Right lobe of liver (tissue), 4 donors: ENCODE measurements around the gene DDX10.

Experiments
- POLR2A ChIP-seq: fragments of 450-650 bp; IDR thresholded peaks from one replicate; pipeline ENCODE4 v1.6.1; 2017; ENCODE audit warnings: antibody characterized with exemption, mild to moderate bottlenecking
- TF ChIP-seq, protein P1 (sequence below), 4 donors: fragments of 200-600 bp in 3 of 4; fragments of 450-650 bp in 1 of 4; IDR thresholded peaks; one replicate each; pipeline versions ENCODE4 v1.5.1 to v1.8.0; 2016 to 2022; ENCODE audit warnings: antibody characterized with exemption in 4 of 4, mild to moderate bottlenecking in 2 of 4
- donor health status: DM: no; HTN: no; CAD: no.
- donor health status: DM: no; HTN: no; CAD: no.
- donor health status: DM: no; HTN: yes; CAD: no.

DNA sequence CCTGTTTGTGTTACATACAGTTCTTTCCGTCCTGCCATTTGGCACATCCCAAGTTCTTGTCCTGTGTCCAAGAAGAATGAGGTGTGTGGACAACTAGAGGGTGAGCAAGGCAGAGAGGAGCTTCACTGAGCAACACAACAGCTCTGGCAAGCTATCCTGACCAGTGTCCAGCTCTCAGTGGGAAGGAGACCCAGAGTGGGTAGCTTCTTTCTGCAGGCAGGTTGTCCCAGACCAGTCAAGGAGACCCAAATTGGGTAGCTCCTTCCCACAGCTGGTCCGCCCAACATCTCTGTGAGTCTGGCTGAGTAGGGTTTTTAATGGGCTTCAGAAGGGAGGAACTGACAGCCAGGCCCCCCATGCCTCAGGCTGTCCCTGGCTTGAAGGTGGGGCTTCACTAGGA lies 36.1 kb upstream of the DDX10 start:
- no peak for TF ChIP-seq POLR2A
- TF ChIP-seq, protein P1, sequence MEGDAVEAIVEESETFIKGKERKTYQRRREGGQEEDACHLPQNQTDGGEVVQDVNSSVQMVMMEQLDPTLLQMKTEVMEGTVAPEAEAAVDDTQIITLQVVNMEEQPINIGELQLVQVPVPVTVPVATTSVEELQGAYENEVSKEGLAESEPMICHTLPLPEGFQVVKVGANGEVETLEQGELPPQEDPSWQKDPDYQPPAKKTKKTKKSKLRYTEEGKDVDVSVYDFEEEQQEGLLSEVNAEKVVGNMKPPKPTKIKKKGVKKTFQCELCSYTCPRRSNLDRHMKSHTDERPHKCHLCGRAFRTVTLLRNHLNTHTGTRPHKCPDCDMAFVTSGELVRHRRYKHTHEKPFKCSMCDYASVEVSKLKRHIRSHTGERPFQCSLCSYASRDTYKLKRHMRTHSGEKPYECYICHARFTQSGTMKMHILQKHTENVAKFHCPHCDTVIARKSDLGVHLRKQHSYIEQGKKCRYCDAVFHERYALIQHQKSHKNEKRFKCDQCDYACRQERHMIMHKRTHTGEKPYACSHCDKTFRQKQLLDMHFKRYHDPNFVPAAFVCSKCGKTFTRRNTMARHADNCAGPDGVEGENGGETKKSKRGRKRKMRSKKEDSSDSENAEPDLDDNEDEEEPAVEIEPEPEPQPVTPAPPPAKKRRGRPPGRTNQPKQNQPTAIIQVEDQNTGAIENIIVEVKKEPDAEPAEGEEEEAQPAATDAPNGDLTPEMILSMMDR (IDR thresholded peaks at IDR 0.05), result no peak
